Vagina (tissue), 2 donors: ENCODE results near the gene MRPL24. TPM values are rescaled to one million over a fixed set of nuclear protein-coding genes. Genes with fewer than 3 reads are reported as not detected.

Experiments used
- DNase-seq, 2 donors: peaks; one replicate each; pipeline ENCODE4 v3.0.0-alpha.2; 2017; ENCODE audit errors: extremely low spot score in 2 of 2
- H3K27ac ChIP-seq: fragments of 200-600 bp; sonication (generic); one replicate; pipeline ENCODE4 v1.5.1; 2019
- H3K27me3 ChIP-seq: fragments of 200-600 bp; sonication (generic); one replicate; pipeline ENCODE4 v1.5.1; 2019
- H3K36me3 ChIP-seq, 2 donors: fragments of 200-600 bp; sonication (generic); one replicate each; pipeline ENCODE4 v1.5.1; 2017 to 2019
- H3K4me1 ChIP-seq: fragments of 200-600 bp; sonication (generic); one replicate; pipeline ENCODE4 v1.5.1; 2019
- H3K4me3 ChIP-seq, 2 donors: fragments of 200-600 bp; sonication (generic); 1 replicate in 1 of 2; 2 replicates in 1 of 2; pipeline ENCODE4 v1.5.1; 2016 to 2019
- H3K9me3 ChIP-seq: fragments of 200-600 bp; sonication (generic); one replicate; pipeline ENCODE4 v1.5.1; 2019
- CTCF ChIP-seq, 3 experiments: fragments of 450-650 bp in 2 of 3; fragments of 200-600 bp in 1 of 3; sonication (generic) in 1 of 3; IDR thresholded peaks; one replicate each; pipeline ENCODE4 v1.5.1; 2017 to 2019; ENCODE audit warnings: antibody characterized with exemption in 3 of 3, mild to moderate bottlenecking in 2 of 3, moderate library complexity in 2 of 3
- POLR2A ChIP-seq, 2 donors: fragments of 450-650 bp; IDR thresholded peaks; one replicate each; pipeline ENCODE4 v1.6.1; 2017; ENCODE audit warnings: antibody characterized with exemption in 2 of 2, mild to moderate bottlenecking in 2 of 2, moderate library complexity in 2 of 2
- POLR2AphosphoS5 ChIP-seq, 2 donors: sonication (generic); formaldehyde crosslinking; IDR thresholded peaks; one replicate each; pipeline ENCODE4 v1.9.0; 2017; ENCODE audit warnings: antibody characterized with exemption in 2 of 2, mild to moderate bottlenecking in 2 of 2, low read depth in 1 of 2; ENCODE audit not compliant: insufficient read depth in 1 of 2
- intact Hi-C: fragments of 100-400 bp; cut with DNase I; formaldehyde crosslinking; loops from one replicate; pipeline ENCODE4 v1.15.1; 2023
- total RNA-seq: library from RNA; depleted of rRNA; stranded (reverse); fragments of >200 nt; gene quantifications from one replicate; pipeline ENCODE4 v1.2.3, GENCODE V29; 2016

The MRPL24 gene
- total RNA-seq, 1 donor from 2014 or later: 40.0 TPM

- DNase-seq: no peak
Measured at GRCh38 chr1:156707417-156708217, 33.3 kb downstream of the MRPL24 start.

GRCh38 chr1:156706657-156707416 lies 34.1 kb downstream of the MRPL24 start:
- Histone ChIP-seq H3K36me3 (no peaks in the 10 kb centered on the region), H3K9me3 (no peaks in the 10 kb centered on the region), H3K4me1 (peaks cover 91% of the 10 kb centered on the region), H3K4me3 (peak overlapping the region; percentile 51 to 60), H3K27me3 (no peaks in the 10 kb centered on the region), H3K27ac (peak overlapping the region; percentile 95)
- no peak for DNase-seq
- intact Hi-C loops: no loop called here
- TF ChIP-seq CTCF (IDR thresholded peaks at IDR 0.05) (no peak), POLR2A (IDR thresholded peaks at IDR 0.05) (no peak), POLR2AphosphoS5 (IDR thresholded peaks at IDR 0.05; ENCODE audit: insufficient read depth in 1 of 2, low read depth in 1 of 2) (no peak)

More at GRCh38 chr1:156707417-156708217, 33.3 kb downstream of the MRPL24 start:
- peak; percentile 4 to 68 for TF ChIP-seq POLR2AphosphoS5 (IDR thresholded peaks at IDR 0.05; ENCODE audit: insufficient read depth in 1 of 2, low read depth in 1 of 2)
- TF ChIP-seq POLR2A (IDR thresholded peaks at IDR 0.05): no peak
- no peak overlapping the region for H3K4me3 ChIP-seq
- peaks cover 99% of the 10 kb centered on the region for H3K4me1 ChIP-seq
- no peaks in the 10 kb centered on the region for H3K27me3 ChIP-seq
- no peaks in the 10 kb centered on the region for H3K9me3 ChIP-seq
- H3K27ac ChIP-seq: peak overlapping the region; percentile 95
- H3K36me3 ChIP-seq: no peaks in the 10 kb centered on the region
- intact Hi-C loops: no loop called here

- peak overlapping the region; percentile 51 to 60 for H3K4me3 ChIP-seq
- peaks cover 84% of the 10 kb centered on the region for H3K4me1 ChIP-seq
- H3K27me3 ChIP-seq: no peaks in the 10 kb centered on the region
- no peaks in the 10 kb centered on the region for H3K9me3 ChIP-seq
- no peaks in the 10 kb centered on the region for H3K36me3 ChIP-seq
- TF ChIP-seq POLR2AphosphoS5 (IDR thresholded peaks at IDR 0.05; ENCODE audit: insufficient read depth in 1 of 2, low read depth in 1 of 2) (peak in 1 of 2 donors; percentile 55), CTCF (IDR thresholded peaks at IDR 0.05) (peak; percentile 31 to 77 (median 70)), POLR2A (IDR thresholded peaks at IDR 0.05) (no peak)
- intact Hi-C loops: loop anchor here (2.0 kb wide), 1 partner anchor 21 kb away; no protein-coding TSS in a partner anchor
- H3K27ac ChIP-seq: peak overlapping the region; percentile 95
- DNase-seq: no peak
Measured at GRCh38 chr1:156705918-156706656, 34.8 kb downstream of the MRPL24 start.

- H3K27me3 ChIP-seq: no peaks in the 10 kb centered on the region
- no peak for DNase-seq
Measured at GRCh38 chr1:156705321-156705917, 35.5 kb downstream of the MRPL24 start, which contains the start of gene CRABP2. CRABP2 (minus strand) TSS chr1:156705583; CDS start chr1:156705446, 137 bp downstream.

More at GRCh38 chr1:156705321-156705917, 35.5 kb downstream of the MRPL24 start, which contains the start of gene CRABP2:
- Histone ChIP-seq H3K27ac (peak within 1 kb of the TSS; percentile 95), H3K36me3 (no peaks in the 10 kb centered on the region), H3K4me3 (peak within 1 kb of the TSS; percentile 51 to 60), H3K4me1 (peaks cover 77% of the 10 kb centered on the region), H3K9me3 (no peaks in the 10 kb centered on the region)
- peak in 1 of 2 donors; percentile 7 for TF ChIP-seq POLR2A (IDR thresholded peaks at IDR 0.05)
- peak in 1 of 2 donors; percentile 67 for TF ChIP-seq POLR2AphosphoS5 (IDR thresholded peaks at IDR 0.05; ENCODE audit: insufficient read depth in 1 of 2, low read depth in 1 of 2)
- TF ChIP-seq CTCF (IDR thresholded peaks at IDR 0.05): no peak
- intact Hi-C loops: loop anchor here (2.0 kb wide), 1 partner anchor 21 kb away; no protein-coding TSS in a partner anchor
